GM19238 (cell line): ENCODE results near the gene MT1M.
"Not testable (repeated sequence)": the region's sequence is repeated elsewhere in the genome, so short reads cannot be mapped to it uniquely, and the experiment has no call there.

ENCODE experiments used
- DNase-seq: peaks from one replicate; pipeline ENCODE4 v3.0.0; 2011; ENCODE audit warnings: low spot score; ENCODE audit not compliant: insufficient read length

MT1M gene

GRCh38 chr16:56649271-56649670 lies 16.8 kb downstream of the MT1M start:
- DNase-seq = no peak

GRCh38 chr16:56649820-56650219 lies 17.4 kb downstream of the MT1M start:
- DNase-seq = no peak

- DNase-seq = no peak
Measured at GRCh38 chr16:56651586-56651985, 19.1 kb downstream of the MT1M start, which contains the start of gene MT1B. Gene MT1B, plus strand, starts transcription at chr16:56651886. Its CDS starts 68 bp downstream, at chr16:56651954.

- DNase-seq = no peak
Measured at GRCh38 chr16:56652600-56652999, 20.1 kb downstream of the MT1M start.

GRCh38 chr16:56653218-56653617 lies 20.8 kb downstream of the MT1M start:
- no peak for DNase-seq

GRCh38 chr16:56657555-56658326 lies 25.3 kb downstream of the MT1M start, which contains the start of gene MT1F:
Gene MT1F, plus strand, starts transcription at chr16:56657959. Its CDS starts 100 bp downstream, at chr16:56658059.
- DNase-seq = peak; percentile 30

GRCh38 chr16:56658327-56658875 lies 25.9 kb downstream of the MT1M start:
- DNase-seq = no peak

GRCh38 chr16:56662357-56663354 lies 30.2 kb downstream of the MT1M start:
- DNase-seq = no peak

GRCh38 chr16:56664506-56664905 lies 32.0 kb downstream of the MT1M start:
- no peak for DNase-seq

- not testable (repeated sequence) for DNase-seq
Measured at GRCh38 chr16:56665286-56666261, 33.1 kb downstream of the MT1M start.

- no peak for DNase-seq
Measured at GRCh38 chr16:56667581-56668571, 35.4 kb downstream of the MT1M start, which contains the start of gene MT1G. Gene MT1G, minus strand, starts transcription at chr16:56668065. Its CDS starts 72 bp downstream, at chr16:56667993.

- no peak for DNase-seq
Measured at GRCh38 chr16:56669005-56669839, 36.8 kb downstream of the MT1M start, which contains the start of gene MT1H. Gene MT1H, plus strand, starts transcription at chr16:56669814. Its CDS starts 71 bp downstream, at chr16:56669885.

GRCh38 chr16:56669840-56670619 lies 37.6 kb downstream of the MT1M start:
- DNase-seq = no peak

- DNase-seq = no peak
Measured at GRCh38 chr16:56670620-56670934, 38.1 kb downstream of the MT1M start.

GRCh38 chr16:56671691-56672090 lies 39.2 kb downstream of the MT1M start:
- not testable (repeated sequence) for DNase-seq

- not testable (repeated sequence) for DNase-seq
Measured at GRCh38 chr16:56672171-56672570, 39.7 kb downstream of the MT1M start.

GRCh38 chr16:56672761-56673536 lies 40.5 kb downstream of the MT1M start:
- no peak for DNase-seq
